ENCODE measurements around the gene C16orf74.

DNA sequence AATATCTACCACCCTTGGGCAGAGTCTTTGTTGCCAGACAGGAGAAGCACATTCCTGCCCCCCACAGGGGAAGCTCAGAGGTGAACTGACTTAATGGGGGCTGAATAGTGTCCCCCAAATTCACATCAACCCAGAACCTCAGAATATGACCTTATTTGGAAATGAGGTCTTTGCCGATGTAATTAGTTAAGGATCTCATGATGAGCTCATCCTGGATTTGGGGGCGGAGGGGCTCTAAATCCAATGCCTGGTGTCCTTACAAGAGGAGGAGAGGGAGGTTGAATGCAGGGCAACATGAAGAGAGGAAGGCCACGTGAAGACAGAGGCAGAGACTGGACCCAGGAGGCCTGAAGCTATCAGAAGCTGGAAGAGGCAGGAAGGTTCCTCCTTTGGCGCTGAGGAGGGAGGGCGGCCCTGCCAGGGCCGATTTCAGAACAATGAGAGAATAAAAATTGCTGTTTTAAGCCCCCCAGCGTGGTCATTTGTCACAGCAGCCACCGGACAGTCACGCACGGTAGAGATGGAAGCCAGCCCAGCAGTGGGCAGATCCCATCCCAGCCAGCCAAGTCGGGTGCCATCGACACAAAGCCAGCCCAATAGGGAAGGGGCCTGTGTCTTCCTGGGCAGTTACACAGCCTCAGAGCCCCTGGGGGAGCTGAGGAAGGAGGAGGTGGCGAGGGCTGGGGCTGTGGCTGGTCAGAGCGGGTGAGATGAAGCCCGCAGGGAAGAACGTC lies 21.3 kb downstream of the C16orf74 start:
- TF ChIP-seq CTCF (IDR thresholded peaks at IDR 0.05) (no peak), ZFX (IDR thresholded peaks at IDR 0.05; ENCODE audit: borderline replicate concordance) (no peak)

Data from 22Rv1 (cell line).